Glomerular visceral epithelial cell (primary cell): Measurements from ENCODE around the gene CYP8B1.

ENCODE experiments used
- DNase-seq: peaks from one replicate; pipeline ENCODE4 v3.0.0-alpha.2; 2016; ENCODE audit errors: extremely low spot score

CYP8B1 gene

GRCh38 chr3:42875325-42876151, at the start of gene CYP8B1:
Gene CYP8B1 (minus strand): TSS chr3:42875879. CDS start chr3:42875816, 63 bp downstream.
- no peak for DNase-seq

- no peak for DNase-seq
These were observed 47.9 kb upstream of the CYP8B1 start for GRCh38 chr3:42923606-42924005.

GRCh38 chr3:42914771-42915515, 39.3 kb upstream of the CYP8B1 start:
- no peak for DNase-seq

DNA sequence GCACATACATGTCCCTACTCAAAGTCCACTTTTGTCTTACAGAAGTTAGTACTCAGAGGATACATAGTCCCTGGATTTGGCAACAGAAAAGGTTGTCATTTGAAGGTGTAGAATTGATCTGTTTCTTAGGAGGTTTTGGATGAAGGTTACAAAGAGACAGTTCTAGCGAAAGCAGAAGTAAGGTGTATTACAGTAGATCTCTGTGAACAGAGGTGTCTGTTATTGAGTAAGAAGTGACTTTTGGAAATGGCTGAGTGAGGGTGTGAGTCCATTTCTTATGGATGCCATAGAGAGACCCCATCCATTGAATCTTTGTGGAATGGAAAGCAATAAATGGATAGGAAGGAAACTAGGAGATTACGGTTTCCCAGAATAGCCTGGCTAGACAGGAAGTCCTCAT, 35.9 kb upstream of the CYP8B1 start:
- DNase-seq, result no peak

- DNase-seq, result no peak
These were observed 33.0 kb upstream of the CYP8B1 start for GRCh38 chr3:42908675-42909074.

GRCh38 chr3:42906848-42907183, 31.1 kb upstream of the CYP8B1 start:
- DNase-seq, result no peak

- DNase-seq, result peak; percentile 25
These were observed 30.6 kb upstream of the CYP8B1 start, which contains the start of gene ZNF662 for GRCh38 chr3:42906070-42906847. Gene ZNF662 (plus strand): TSS chr3:42906142. CDS start chr3:42908115, 1,973 bp downstream.

DNA sequence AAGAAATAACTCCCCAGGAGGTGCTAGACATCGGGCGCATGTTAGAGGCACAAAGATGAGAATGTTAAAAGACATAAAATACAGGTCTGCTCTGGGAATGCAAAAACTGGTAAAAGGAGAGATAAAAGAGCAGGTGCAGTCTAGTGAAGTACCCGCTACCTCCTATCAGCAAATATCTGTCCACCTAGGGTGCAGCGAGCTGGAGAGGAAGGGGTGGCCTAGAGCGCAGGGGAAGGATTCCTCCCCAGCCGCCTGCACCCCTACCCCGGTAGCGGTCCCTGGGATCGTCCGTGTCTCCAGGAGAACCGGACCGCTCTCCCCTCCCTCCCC, 30.0 kb upstream of the CYP8B1 start:
- no peak for DNase-seq

DNA sequence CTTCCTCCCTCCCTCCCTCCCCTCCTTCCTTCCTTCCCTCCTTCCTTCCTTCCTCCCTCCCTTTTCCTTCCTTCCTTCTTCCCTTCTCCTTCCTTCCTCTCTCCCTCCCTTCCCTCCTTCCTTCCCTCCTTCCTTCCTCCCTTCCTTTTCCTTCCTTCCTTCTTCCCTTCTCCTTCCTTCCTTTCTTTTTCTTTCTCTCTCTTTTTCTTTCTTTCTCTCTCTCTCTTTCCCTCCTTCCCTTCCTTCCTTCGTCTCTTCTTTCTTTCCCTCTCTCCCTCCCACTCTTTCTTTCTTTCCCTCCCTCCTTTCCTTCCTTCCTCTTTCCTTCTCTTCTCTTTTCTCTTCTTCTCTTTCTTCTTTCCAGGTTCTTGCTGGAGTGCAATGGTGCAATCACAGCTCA, 28.4 kb upstream of the CYP8B1 start:
- no peak for DNase-seq

DNA sequence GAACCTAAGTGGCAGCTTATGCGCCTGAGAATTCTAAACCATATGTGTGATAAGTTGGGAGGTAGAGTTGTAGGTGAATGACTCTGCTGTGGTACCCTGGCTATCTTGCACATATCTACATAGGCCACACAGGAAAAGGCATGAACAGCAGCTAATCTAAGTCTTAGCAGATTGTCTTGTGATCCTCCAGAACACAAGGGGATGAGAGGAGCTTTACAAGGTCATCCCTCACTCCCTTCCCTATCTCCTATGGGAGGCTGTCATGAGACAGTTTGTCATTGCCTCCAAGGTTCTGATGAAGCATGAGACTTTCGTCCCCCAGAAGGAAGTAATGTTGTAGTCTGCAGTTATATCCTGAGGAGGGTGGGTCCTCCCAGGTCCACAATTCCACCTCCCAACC, 26.6 kb upstream of the CYP8B1 start:
- DNase-seq, result no peak

DNA sequence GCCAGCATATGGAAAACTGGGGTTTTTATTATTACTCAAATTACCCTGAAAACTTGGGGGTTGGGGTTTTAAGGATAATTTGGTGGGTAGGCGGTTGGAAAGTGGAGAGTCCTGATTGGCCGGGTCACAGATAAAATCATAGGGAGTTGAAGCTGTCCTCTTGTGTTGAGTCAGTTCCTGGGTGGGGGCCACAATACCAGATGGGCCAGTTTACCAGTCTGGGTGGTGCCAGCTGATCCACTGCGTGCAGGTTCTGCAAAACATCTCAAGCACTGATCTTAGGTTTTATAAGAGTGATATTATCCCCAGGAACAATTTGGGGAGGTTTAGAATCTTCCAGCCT, 25.4 kb upstream of the CYP8B1 start:
- no peak for DNase-seq

GRCh38 chr3:42900226-42901072, 24.8 kb upstream of the CYP8B1 start:
- no peak for DNase-seq

DNA sequence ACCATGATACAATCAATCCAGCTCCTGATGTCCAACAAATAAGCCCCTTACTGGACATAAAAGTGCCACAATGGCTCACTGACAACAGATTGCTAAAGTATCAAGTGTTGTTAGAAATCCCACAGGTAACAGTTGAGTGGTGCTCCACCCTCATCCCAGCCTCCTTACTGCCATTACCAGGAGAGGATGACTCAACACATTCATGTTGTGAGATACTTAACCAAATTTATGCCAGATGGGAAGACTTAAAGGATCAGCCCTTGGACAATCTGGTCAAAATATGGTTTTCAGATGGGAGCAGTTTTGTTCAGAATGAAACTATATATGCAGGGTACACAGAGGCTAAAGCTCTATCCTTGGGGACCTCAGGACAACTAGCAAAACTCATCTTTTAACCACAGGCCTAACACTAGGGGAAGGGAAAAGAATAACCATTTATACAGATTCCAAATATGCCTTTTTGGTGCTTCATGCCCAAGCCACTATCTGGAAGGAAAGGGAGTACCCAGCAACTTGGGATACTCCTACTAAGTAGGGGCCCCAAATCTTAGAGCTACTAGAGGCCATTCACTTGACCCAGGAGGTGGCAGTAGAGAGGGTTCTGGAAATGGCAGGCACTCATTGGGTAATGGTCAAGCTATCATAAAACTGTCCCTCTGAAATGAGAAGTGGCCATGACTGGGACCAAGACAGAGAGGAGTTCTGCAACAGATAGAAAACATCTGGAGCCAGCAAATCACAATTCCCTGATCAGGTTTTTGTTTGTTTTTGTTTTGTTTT, 23.4 kb upstream of the CYP8B1 start:
- no peak for DNase-seq

- no peak for DNase-seq
These were observed 19.8 kb upstream of the CYP8B1 start for GRCh38 chr3:42895580-42895868.

- no peak for DNase-seq
These were observed 19.3 kb upstream of the CYP8B1 start for GRCh38 chr3:42894698-42895579.

GRCh38 chr3:42892807-42893206, 17.1 kb upstream of the CYP8B1 start:
- no peak for DNase-seq

DNA sequence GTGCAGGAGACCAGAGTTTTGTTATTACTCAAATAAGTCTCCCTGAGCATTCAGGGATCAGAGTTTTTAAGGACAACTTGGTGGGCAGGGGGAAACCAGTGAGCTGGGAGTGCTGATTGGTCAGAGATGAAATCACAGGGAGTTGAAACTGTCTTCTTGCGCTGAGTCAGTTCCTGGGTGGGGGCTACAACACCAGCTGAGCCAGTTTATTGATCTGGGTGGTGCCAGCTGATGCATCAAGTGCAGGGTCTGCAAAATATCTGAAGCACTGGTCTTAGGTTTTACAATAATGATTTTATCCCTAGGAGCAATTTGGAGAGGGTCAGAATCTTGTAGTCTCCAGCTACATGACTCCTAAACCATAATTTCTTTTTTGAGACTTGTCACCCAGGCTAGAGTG, 16.5 kb upstream of the CYP8B1 start:
- no peak for DNase-seq

DNA sequence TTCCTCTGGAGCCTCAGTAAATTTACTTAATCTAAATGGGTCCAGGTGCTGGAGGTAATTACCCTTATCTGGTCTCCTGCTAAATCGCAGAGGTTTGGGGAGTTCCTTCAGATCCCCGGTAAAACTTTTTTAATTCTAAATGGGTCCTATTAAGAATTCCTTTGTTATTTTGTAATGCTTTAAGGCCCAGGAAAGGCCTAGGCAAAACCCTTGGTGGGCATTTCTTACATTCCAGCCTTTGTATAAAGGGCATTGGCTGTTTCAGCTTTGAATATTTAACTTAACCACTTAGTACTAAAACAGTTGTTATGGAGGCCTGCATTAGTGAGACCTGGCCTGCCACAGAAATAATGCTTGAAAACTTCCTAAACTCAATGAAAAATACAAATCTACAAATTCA, 15.4 kb upstream of the CYP8B1 start:
- peak; percentile 34 for DNase-seq

DNA sequence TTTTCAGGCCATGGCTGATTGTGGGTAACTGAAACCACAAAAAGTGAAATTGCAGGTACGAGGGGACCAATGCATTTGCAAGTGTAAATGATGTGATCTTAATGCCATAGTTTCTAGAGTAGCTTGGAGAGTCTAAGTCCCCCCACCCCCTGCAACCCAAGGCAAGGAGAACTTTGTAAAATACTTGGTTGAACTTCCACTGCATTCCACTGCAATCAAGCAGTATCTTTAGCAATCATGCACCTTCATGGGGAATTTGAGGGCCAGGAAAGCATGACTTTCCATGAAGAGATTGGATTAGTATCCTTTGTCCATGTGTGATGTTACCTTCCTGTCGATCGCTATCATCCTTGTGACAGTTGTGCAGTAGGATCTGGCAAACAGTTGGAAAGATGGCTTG, 11.4 kb upstream of the CYP8B1 start:
- DNase-seq, result no peak

GRCh38 chr3:42886294-42886822, 10.7 kb upstream of the CYP8B1 start:
- DNase-seq, result no peak
